GOT3 (cell line): ENCODE data around the gene TP53I11.

Source experiments
- DNase-seq: peaks from one replicate; lab custom pipeline; 2025; ENCODE audit warnings: mixed read lengths; lab: John Stamatoyannopoulos, UW

The TP53I11 gene

GRCh38 chr11:44885065-44885810, 65.4 kb downstream of the TP53I11 start:
- DNase-seq = no peak

GRCh38 chr11:44884056-44884455, 66.6 kb downstream of the TP53I11 start:
- no peak for DNase-seq

GRCh38 chr11:44883277-44883676, 67.4 kb downstream of the TP53I11 start:
- DNase-seq = no peak
